ENCODE measurements around the gene FAM120B.

Gene FAM120B

GRCh38 chr6:170360476-170360875, 53.9 kb downstream of the FAM120B start:
- FAIRE-seq (no peak), DNase-seq (ENCODE audit: insufficient read length, low spot score) (no peak)

DNA sequence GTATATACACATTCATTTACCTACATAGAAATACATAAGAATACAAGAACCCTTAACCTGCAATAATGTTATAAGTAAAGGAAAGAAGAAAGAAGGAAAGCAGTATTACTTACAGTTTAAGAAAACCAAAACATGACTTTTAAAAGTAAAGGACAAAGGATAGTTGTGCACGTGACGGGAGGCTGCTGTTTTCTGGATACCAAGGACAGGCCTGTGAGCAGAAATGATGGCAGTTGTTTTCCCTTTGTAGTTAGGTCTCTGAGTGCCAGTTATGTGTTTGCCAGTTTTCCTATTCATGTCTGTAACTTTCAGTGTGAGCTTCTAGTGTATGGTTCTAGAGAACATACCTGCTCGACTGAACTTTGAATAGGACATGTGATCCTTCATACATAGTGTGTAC, 54.8 kb downstream of the FAM120B start:
- FAIRE-seq (no peak), DNase-seq (ENCODE audit: insufficient read length, low spot score) (no peak)
- TF ChIP-seq CTCF (IDR thresholded peaks at IDR 0.05; ENCODE audit: insufficient read depth, missing control alignments): no peak

More at GRCh38 chr6:170360476-170360875, 53.9 kb downstream of the FAM120B start:
- no peak for TF ChIP-seq CTCF (IDR thresholded peaks at IDR 0.05; ENCODE audit: insufficient read depth, missing control alignments)

GRCh38 chr6:170362121-170362520, 55.6 kb downstream of the FAM120B start:
- DNase-seq (ENCODE audit: insufficient read length, low spot score) (no peak), FAIRE-seq (no peak)
- TF ChIP-seq CTCF (IDR thresholded peaks at IDR 0.05; ENCODE audit: insufficient read depth, missing control alignments): no peak

- TF ChIP-seq CTCF (IDR thresholded peaks at IDR 0.05; ENCODE audit: insufficient read depth, missing control alignments): no peak
- DNase-seq (ENCODE audit: insufficient read length, low spot score) (no peak), FAIRE-seq (no peak)
Measured at GRCh38 chr6:170363255-170363654, 56.7 kb downstream of the FAM120B start.

- no peak for TF ChIP-seq CTCF (IDR thresholded peaks at IDR 0.05; ENCODE audit: insufficient read depth, missing control alignments)
- FAIRE-seq (no peak), DNase-seq (ENCODE audit: insufficient read length, low spot score) (no peak)
Measured at GRCh38 chr6:170365121-170365520, 58.6 kb downstream of the FAM120B start.

GRCh38 chr6:170365593-170365992, 59.0 kb downstream of the FAM120B start:
- no peak for TF ChIP-seq CTCF (IDR thresholded peaks at IDR 0.05; ENCODE audit: insufficient read depth, missing control alignments)
- FAIRE-seq (no peak), DNase-seq (ENCODE audit: insufficient read length, low spot score) (no peak)

DNA sequence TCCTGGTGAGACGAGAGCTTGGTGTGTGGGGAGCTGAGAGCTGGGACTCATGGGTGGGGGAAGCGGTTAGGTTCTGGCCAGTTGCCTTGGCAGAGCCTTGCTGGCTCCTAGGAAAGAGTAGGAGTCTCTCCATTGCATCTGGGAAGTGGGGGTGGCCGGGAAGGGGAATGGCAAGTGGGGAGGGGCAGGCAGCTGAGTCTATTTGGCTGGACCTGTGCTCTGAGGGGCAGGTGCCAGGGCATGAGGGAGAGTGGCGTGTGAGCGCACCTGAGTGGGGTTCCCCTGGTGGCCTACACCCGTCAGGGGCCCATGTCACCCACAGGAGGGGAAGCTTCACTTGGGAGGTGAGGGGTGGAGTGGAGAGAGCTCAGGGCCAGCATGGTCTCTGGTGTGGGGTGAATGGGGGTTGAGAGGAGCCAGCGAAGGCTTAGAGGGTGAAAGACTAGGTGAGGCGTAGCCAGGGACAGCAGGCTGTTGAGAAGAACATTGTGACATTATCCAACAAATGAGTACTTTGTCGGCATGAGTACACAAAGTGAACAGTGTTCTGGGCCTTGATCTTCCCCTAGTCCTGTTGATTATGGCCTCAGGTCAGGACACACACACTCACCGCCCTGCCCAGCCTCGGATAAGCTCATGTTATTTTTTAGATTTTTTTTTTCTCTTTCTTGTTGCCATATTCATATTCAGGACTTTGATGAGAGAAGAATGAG, 59.8 kb downstream of the FAM120B start:
- no peak for TF ChIP-seq CTCF (IDR thresholded peaks at IDR 0.05; ENCODE audit: insufficient read depth, missing control alignments)
- no peak for FAIRE-seq
- DNase-seq (ENCODE audit: insufficient read length, low spot score): no peak

All from D721Med (cell line).